Activated naive CD8-positive, alpha-beta T cell treated with anti-CD3 and anti-CD28 coated beads, Interleukin-2, amount 10 ng/mL, durations not matched to agents 7 days and 5 days (primary cell): Measurements from ENCODE around the gene KDELR1. TPM values are rescaled to one million over a fixed set of nuclear protein-coding genes. Genes with fewer than 3 reads are reported as not detected.

Experiments
- ATAC-seq: fragments of 150-1000 bp; cut with Tn5 transposase; one replicate; pipeline ENCODE4 v1.10.0; 2021; ENCODE audit warnings: low read depth, moderate library complexity
- POLR2A ChIA-PET: fragments of 350-600 bp; sonication (Branson Sonifier 250); formaldehyde crosslinking; loops from one replicate; lab custom pipeline; 2021; ENCODE audit warnings: antibody characterized with exemption; lab: Charles Lee
- DNase-seq: peaks from one replicate; pipeline ENCODE4 v3.0.0; 2021
- H3K27ac Mint-ChIP-seq: one replicate; pipeline ENCODE4 v1.8.0; 2022; ENCODE audit warnings: mild to moderate bottlenecking, mixed read lengths
- H3K27me3 Mint-ChIP-seq: one replicate; pipeline ENCODE4 v1.8.0; 2022; ENCODE audit warnings: mild to moderate bottlenecking, moderate library complexity, mixed read lengths
- H3K36me3 Mint-ChIP-seq: one replicate; pipeline ENCODE4 v1.8.0; 2021; ENCODE audit warnings: mild to moderate bottlenecking, mixed read lengths
- H3K4me1 Mint-ChIP-seq: one replicate; pipeline ENCODE4 v1.8.0; 2021; ENCODE audit warnings: mixed read lengths
- H3K4me3 Mint-ChIP-seq: one replicate; pipeline ENCODE4 v1.8.0; 2022; ENCODE audit warnings: mild to moderate bottlenecking, moderate library complexity, mixed read lengths
- H3K9me3 Mint-ChIP-seq: one replicate; pipeline ENCODE4 v1.8.0; 2021; ENCODE audit warnings: mixed read lengths
- total RNA-seq, 2 experiments: library from RNA; stranded (reverse); gene quantifications; one replicate each; pipeline ENCODE4 v1.2.3, GENCODE V29; 2021

Gene KDELR1
- total RNA-seq, 2 experiments from 2014 or later, result 75.8 to 75.9 TPM

DNA sequence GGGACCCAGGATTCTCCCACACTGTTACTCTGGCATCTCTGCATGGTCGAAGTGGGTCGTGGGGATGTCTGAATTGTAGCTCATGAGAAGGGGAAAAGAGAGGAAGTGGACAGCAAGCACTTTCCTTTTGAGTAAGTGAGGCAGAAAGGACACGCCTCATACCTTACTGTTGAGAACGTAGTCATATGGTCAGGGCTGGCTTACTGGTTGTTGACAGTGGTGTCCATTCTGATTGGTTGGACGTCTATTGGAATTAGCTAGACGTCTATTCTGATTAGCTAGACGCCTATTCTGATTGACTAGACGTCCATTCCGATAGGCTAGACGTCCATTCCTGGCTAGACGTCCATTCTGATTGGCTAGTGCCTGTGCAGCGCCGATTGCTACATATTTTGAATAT is 14.5 kb upstream of the KDELR1 start:
- peaks cover 9% of the 10 kb centered on the region for H3K4me1 Mint-ChIP-seq
- H3K36me3 Mint-ChIP-seq, result no peaks in the 10 kb centered on the region
- H3K4me3 Mint-ChIP-seq, result no peak overlapping the region
- DNase-seq (no peak), ATAC-seq (no peak)
- H3K27me3 Mint-ChIP-seq, result peaks cover 19% of the 10 kb centered on the region
- no peak overlapping the region for H3K27ac Mint-ChIP-seq
- H3K9me3 Mint-ChIP-seq, result no peaks in the 10 kb centered on the region
- POLR2A ChIA-PET, result no interaction called here

DNA sequence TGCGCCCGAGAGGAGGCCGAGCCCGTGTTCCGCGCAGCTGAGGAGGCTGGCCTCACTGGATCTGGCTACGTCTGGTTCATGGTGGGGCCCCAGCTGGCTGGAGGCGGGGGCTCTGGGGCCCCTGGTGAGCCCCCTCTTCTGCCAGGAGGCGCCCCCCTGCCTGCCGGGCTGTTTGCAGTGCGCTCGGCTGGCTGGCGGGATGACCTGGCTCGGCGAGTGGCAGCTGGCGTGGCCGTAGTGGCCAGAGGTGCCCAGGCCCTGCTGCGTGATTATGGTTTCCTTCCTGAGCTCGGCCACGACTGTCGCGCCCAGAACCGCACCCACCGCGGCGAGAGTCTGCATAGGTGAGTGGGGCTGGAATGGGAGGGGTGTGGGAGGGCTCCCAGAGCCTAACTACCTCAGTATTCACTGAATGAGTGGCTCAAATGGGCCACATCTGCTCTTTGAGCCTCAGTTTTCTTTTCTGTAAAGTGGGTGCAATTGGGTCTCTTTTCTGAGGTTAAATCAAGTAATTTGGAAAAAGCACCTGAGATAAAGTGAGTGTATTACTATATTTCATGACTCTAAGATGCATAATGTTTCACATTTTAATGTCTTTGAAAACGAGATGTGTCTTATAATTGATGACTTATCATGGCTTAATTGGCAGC is 13.8 kb upstream of the KDELR1 start:
- ATAC-seq, result no peak
- no peaks in the 10 kb centered on the region for H3K36me3 Mint-ChIP-seq
- no peak for DNase-seq
- H3K4me3 Mint-ChIP-seq, result no peak overlapping the region
- POLR2A ChIA-PET, result no interaction called here
- H3K9me3 Mint-ChIP-seq, result no peaks in the 10 kb centered on the region
- H3K27ac Mint-ChIP-seq, result no peak overlapping the region
- peaks cover 19% of the 10 kb centered on the region for H3K27me3 Mint-ChIP-seq
- peaks cover 11% of the 10 kb centered on the region for H3K4me1 Mint-ChIP-seq

DNA sequence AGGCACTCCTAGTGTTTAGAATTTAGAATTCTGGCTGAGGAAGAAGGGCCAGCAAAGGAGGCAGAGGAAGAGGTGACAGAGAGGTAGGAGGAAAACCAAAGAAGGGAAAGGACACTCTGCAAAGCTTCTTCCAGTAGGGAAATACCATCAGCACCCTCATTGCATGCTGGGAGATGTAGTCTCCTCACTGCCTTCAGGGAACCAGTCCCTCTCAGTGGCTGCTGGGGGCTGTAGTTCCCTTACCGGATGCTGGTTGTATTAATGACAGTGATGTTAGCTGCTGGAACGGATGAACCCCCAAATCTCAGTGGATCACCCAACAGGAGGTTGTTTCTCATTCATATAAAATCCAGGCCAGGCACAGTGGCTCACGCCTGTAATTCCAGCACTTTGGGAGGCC is 12.3 kb upstream of the KDELR1 start:
- Mint-ChIP-seq H3K4me1 (peaks cover 17% of the 10 kb centered on the region), H3K27ac (peak overlapping the region; percentile 82), H3K9me3 (no peaks in the 10 kb centered on the region), H3K36me3 (no peaks in the 10 kb centered on the region), H3K4me3 (peak overlapping the region; percentile 12), H3K27me3 (peaks cover 16% of the 10 kb centered on the region)
- ATAC-seq (peak; percentile 92), DNase-seq (no peak)
- POLR2A ChIA-PET, result interaction anchor here (0.7 to 2.7 kb wide), 5 partner anchors 10 to 83 kb away, joined by 3 to 7 read pairs (median 3); partner anchors contain the start of genes SYNGR4 and TMEM143

DNA sequence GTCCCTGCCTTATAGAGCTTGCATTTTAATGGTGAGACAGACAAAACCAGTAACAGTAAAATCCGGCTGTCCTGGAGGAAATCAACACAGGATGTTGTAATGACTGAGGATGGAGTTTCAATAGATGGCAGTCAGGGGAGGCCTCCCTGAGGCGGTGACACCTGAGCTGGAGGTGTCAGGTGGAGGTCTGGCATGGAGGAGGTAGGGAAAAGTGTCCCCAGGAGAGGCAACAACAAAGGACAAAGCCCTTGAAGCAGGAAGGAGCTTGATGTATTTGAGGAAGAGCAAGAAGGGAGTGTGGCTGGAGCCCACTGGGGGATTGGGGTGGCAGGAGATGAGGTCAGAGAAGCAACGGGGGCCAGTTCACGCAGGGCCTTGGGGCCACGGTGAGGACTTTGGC is 9.9 kb upstream of the KDELR1 start:
- Mint-ChIP-seq H3K27ac (no peak overlapping the region), H3K4me3 (no peak overlapping the region), H3K4me1 (peaks cover 27% of the 10 kb centered on the region), H3K9me3 (no peaks in the 10 kb centered on the region), H3K36me3 (peaks cover 4% of the 10 kb centered on the region), H3K27me3 (peaks cover 20% of the 10 kb centered on the region)
- DNase-seq, result no peak
- no peak for ATAC-seq
- POLR2A ChIA-PET, result interaction anchor here (0.9 to 2.7 kb wide), 3 partner anchors 10 to 37 kb away, joined by 3 to 9 read pairs (median 7); partner anchors contain the start of genes KDELR1, SYNGR4 and TMEM143

DNA sequence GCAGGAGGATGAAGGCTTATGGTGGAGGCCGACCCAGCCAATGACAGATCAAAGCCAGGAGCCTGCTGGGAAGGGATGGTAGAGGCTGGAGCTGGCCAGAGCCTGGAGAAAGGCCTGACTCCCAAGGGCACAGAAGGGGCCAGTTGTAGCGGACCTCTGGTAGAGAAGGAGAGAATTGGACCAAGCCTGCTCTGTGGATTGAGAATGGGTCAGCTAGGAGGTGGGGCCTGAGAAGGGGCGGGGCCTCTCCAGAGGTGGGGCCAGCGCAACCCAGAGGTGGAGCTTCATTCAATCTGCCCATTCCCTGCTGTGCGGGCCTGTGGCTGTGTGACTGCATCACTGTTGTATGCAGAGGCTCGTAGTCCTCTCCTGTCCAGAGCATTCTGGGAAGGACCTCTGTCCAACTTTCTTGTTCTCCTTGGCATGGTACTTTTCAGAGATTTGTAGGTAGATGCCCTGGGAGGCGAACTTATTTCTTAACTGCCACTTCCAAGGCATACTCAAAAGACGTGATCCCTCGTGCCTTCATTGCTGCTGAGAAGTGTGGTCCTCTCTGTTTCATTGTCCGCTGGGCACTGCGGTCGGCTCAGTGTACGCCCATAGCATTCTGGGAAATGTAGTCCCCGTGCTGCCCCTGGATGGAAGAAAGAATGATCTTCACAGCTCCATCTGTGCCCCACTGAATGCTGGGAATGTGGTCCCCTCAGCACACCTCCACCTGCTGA is 8.8 kb upstream of the KDELR1 start:
- no peak overlapping the region for H3K27ac Mint-ChIP-seq
- POLR2A ChIA-PET, result interaction anchor here (0.6 to 2.2 kb wide), 3 partner anchors 9 to 36 kb away, joined by 3 to 9 read pairs (median 7); partner anchors contain the start of genes KDELR1, SYNGR4 and TMEM143
- DNase-seq, result no peak
- peaks cover 29% of the 10 kb centered on the region for H3K27me3 Mint-ChIP-seq
- peaks cover 4% of the 10 kb centered on the region for H3K36me3 Mint-ChIP-seq
- H3K4me1 Mint-ChIP-seq, result peaks cover 25% of the 10 kb centered on the region
- H3K4me3 Mint-ChIP-seq, result no peak overlapping the region
- H3K9me3 Mint-ChIP-seq, result no peaks in the 10 kb centered on the region
- no peak for ATAC-seq

DNA sequence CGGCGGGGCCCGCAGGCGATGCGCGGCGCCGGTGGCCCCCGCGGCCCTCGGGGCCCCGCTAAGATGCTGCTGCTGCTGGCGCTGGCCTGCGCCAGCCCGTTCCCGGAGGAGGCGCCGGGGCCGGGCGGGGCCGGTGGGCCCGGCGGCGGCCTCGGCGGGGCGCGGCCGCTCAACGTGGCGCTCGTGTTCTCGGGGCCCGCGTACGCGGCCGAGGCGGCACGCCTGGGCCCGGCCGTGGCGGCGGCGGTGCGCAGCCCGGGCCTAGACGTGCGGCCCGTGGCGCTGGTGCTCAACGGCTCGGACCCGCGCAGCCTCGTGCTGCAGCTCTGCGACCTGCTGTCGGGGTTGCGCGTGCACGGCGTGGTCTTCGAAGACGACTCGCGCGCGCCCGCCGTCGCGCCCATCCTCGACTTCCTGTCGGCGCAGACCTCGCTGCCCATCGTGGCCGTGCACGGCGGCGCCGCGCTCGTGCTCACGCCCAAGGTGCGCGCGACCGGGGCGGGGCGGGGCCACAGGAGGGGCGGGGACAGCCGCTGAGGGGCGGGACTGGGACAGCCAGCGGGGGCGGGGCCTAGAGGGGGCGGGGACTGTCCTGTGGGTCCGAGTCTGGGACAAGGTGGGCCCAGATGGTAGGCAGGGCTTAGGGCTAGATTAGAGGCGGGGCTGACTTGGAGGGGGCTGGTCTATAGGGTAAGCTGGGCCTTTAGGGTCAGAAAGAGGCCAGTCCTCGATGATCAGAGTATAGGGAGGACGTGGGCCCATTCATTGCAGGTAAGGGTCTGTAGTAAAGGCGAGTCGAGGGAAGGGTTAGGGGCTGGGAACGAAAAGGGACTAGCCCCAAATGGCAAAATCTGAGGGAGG is 7.3 kb upstream of the KDELR1 start:
- peak; percentile 57 for ATAC-seq
- POLR2A ChIA-PET, result interaction anchor here (2.2 kb wide), 1 partner anchor 34 kb away, joined by 7 read pairs; the partner anchor contains the start of genes SYNGR4 and TMEM143
- peak; percentile 93 for DNase-seq
- H3K36me3 Mint-ChIP-seq, result peaks cover 4% of the 10 kb centered on the region
- H3K4me3 Mint-ChIP-seq, result peak overlapping the region; percentile 58
- H3K4me1 Mint-ChIP-seq, result peaks cover 27% of the 10 kb centered on the region
- no peaks in the 10 kb centered on the region for H3K9me3 Mint-ChIP-seq
- peaks cover 41% of the 10 kb centered on the region for H3K27me3 Mint-ChIP-seq
- peak overlapping the region; percentile 44 for H3K27ac Mint-ChIP-seq

DNA sequence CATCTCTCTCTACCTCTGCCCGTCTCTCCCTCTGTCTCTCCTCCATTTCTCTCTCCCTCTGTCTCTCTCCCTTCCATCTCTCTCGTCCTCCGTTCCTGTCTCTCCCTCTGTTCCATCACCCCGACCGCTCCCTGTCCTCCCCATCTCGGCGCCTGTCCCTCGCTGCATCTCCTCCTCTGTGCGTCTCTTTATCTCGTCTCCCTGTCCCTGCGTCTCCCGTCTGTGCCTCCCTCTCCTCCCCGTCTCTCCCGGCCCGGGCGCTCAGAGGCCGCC is 6.7 kb upstream of the KDELR1 start:
- Mint-ChIP-seq H3K4me3 (peak overlapping the region; percentile 93), H3K36me3 (peaks cover 4% of the 10 kb centered on the region), H3K4me1 (peaks cover 25% of the 10 kb centered on the region), H3K27me3 (peaks cover 45% of the 10 kb centered on the region), H3K27ac (peak overlapping the region; percentile 91), H3K9me3 (no peaks in the 10 kb centered on the region)
- DNase-seq, result no peak
- no peak for ATAC-seq
- POLR2A ChIA-PET, result interaction anchor here (2.2 kb wide), 1 partner anchor 34 kb away, joined by 7 read pairs; the partner anchor contains the start of genes SYNGR4 and TMEM143

DNA sequence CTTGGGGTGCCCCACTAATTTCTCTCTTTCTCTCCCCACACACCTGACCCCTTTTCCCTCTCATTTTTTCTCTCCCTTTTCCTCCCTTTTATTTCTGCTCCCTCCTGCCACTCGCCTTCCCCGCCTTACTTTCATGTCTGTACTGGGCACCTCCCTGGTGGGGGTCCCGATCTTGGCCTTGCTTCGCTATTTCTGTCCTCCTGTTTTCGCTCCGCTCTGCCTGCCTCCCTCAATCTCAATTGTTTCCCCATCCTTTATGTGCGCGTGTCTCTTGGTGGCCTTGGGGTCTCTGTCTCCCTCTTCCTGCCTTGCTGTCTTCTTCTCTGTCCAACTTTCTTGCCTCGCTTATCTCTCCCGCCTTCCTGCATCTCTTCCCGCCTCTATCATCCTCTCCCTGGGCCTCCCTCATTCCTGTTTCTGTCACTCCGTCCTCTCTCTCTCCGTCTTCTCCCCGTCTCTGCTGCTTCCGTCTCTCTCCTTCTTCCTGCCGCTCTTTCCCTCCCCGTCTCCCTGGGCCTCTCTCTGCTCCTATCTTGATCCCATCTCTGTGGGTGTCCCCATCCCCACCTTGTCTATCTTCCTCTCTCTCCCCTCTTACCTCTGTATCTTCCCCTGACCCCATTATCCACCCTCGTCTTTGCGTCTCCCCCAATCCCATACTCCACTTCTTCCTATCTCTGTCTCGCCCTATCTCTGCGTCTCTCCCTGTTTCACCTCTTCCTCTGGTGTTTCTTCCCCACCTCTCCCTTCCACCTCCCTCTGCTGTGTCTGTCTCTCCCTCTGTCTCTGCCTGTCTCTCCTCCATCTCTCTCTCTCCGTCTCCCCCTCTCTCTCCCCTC is 6.1 kb upstream of the KDELR1 start:
- no peaks in the 10 kb centered on the region for H3K9me3 Mint-ChIP-seq
- peak overlapping the region; percentile 91 for H3K27ac Mint-ChIP-seq
- H3K36me3 Mint-ChIP-seq, result peaks cover 4% of the 10 kb centered on the region
- peaks cover 25% of the 10 kb centered on the region for H3K4me1 Mint-ChIP-seq
- H3K4me3 Mint-ChIP-seq, result peak overlapping the region; percentile 93
- ATAC-seq (no peak), DNase-seq (no peak)
- POLR2A ChIA-PET, result no interaction called here
- peaks cover 51% of the 10 kb centered on the region for H3K27me3 Mint-ChIP-seq

DNA sequence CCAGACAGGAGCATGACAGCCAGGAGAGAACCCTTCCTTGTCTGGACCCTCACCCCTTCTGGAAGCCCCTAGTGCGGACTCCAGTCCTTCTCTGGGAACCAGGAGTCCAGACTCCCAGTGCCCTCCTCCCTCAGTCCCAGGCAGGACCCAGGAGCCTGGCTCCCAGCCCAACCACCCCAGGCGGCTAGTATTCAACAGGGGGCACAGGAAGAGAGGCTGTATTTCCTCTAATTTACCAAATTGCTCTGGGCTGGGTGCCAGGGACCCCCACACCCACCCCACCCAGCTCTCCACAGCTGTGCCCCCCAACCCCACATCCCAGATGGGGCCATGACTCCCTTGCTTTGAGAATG is 5.4 kb upstream of the KDELR1 start:
- DNase-seq, result no peak
- no peak overlapping the region for H3K4me3 Mint-ChIP-seq
- peaks cover 53% of the 10 kb centered on the region for H3K27me3 Mint-ChIP-seq
- H3K9me3 Mint-ChIP-seq, result no peaks in the 10 kb centered on the region
- H3K4me1 Mint-ChIP-seq, result peaks cover 25% of the 10 kb centered on the region
- POLR2A ChIA-PET, result no interaction called here
- ATAC-seq, result no peak
- no peak overlapping the region for H3K27ac Mint-ChIP-seq
- H3K36me3 Mint-ChIP-seq, result peaks cover 4% of the 10 kb centered on the region

DNA sequence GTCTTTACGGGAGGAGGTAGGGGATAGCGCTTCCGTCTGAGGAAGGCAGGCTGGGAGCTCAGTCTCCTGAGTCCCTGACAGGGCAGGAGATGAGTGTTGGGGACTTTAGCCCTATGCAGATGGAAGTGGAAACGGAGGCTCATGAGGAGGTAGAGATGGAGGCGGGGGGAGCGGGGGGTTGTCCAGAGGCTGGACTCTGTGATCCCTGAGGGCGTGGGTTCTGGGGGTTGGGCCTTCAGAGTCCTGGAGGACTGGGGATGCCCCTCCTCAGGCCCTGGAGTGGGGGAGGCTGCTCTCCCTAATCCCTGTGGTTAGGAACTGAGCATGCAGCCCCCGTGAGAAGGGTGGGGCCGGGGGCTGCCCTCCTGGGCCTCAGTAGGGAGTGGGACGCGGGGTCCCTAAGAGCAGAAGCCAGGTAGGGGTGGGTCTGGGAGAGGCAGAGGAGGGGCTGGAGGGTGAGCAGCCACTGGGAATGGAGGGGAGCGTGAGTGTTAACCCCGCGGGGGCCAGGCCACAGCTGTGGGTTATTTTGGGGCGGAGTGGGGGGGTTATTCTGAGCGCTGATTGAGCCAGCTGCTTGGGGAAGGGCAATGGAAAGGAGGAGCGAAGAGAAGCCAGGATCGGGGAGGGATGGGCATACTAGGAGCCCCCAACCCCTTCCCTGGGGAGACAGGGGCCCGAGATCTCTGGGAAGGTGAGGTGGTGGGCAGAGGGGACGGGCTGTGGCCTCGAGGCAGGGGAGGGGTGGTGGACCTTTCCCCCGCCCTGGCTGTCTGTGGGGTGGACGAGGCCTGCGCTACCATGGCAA is 4.9 kb upstream of the KDELR1 start:
- Mint-ChIP-seq H3K27me3 (peaks cover 53% of the 10 kb centered on the region), H3K36me3 (peaks cover 4% of the 10 kb centered on the region), H3K4me3 (no peak overlapping the region), H3K4me1 (peaks cover 28% of the 10 kb centered on the region), H3K9me3 (no peaks in the 10 kb centered on the region), H3K27ac (no peak overlapping the region)
- ATAC-seq (no peak), DNase-seq (no peak)
- POLR2A ChIA-PET, result interaction anchor here (0.6 to 0.8 kb wide), 2 partner anchors 15 to 65 kb away, joined by 3 read pairs; no protein-coding TSS in a partner anchor

DNA sequence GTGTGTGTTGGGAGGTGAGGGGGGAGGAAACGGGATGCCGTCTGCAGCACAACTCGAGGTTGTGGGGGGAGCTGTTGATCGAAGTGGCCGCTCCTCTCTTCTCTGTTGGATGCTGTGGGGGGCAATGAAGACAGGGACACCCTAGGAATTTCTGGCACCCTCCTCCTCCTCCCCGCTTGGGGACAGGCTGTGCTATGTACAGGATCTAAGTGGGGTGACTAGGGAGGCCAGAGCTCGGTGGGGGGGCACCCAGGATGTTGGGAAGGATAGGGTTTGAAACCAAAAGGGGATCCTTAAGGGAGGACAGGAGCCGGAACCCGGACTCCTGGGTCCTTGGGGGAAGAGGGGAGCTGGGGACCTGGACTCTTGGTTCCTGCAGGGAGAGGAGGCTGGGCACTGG is 4.1 kb upstream of the KDELR1 start:
- Mint-ChIP-seq H3K9me3 (no peaks in the 10 kb centered on the region), H3K27ac (no peak overlapping the region), H3K36me3 (peaks cover 4% of the 10 kb centered on the region), H3K4me3 (no peak overlapping the region), H3K27me3 (peaks cover 53% of the 10 kb centered on the region), H3K4me1 (peaks cover 28% of the 10 kb centered on the region)
- DNase-seq (no peak), ATAC-seq (no peak)
- POLR2A ChIA-PET, result interaction anchor here (0.6 to 0.8 kb wide), 3 partner anchors 14 to 66 kb away, joined by 3 read pairs; no protein-coding TSS in a partner anchor

DNA sequence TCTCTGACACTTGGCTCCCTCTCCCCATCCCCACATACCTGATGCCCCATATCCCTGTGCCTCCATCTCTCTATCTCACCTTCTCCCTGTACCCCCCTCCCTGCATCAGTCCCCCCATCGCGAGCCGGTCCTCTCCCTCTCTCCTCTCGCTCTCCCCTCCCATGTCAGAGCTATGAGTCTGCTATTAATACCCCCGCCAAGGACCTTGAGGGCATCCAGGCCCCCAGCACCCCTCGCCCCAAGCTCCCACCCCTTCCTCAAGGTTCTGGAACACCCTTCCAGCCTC is 3.8 kb upstream of the KDELR1 start:
- Mint-ChIP-seq H3K4me1 (peaks cover 29% of the 10 kb centered on the region), H3K4me3 (no peak overlapping the region), H3K36me3 (peaks cover 5% of the 10 kb centered on the region), H3K27me3 (peaks cover 53% of the 10 kb centered on the region), H3K27ac (no peak overlapping the region), H3K9me3 (no peaks in the 10 kb centered on the region)
- ATAC-seq, result no peak
- no peak for DNase-seq
- POLR2A ChIA-PET, result interaction anchor here (0.6 to 0.8 kb wide), 2 partner anchors 13 to 51 kb away, joined by 3 read pairs; no protein-coding TSS in a partner anchor
